Measurements from ENCODE around the gene EXD3.
"Not testable (repeated sequence)": the region's sequence is repeated elsewhere in the genome, so short reads cannot be mapped to it uniquely, and the experiment has no call there.

Gene EXD3

DNA sequence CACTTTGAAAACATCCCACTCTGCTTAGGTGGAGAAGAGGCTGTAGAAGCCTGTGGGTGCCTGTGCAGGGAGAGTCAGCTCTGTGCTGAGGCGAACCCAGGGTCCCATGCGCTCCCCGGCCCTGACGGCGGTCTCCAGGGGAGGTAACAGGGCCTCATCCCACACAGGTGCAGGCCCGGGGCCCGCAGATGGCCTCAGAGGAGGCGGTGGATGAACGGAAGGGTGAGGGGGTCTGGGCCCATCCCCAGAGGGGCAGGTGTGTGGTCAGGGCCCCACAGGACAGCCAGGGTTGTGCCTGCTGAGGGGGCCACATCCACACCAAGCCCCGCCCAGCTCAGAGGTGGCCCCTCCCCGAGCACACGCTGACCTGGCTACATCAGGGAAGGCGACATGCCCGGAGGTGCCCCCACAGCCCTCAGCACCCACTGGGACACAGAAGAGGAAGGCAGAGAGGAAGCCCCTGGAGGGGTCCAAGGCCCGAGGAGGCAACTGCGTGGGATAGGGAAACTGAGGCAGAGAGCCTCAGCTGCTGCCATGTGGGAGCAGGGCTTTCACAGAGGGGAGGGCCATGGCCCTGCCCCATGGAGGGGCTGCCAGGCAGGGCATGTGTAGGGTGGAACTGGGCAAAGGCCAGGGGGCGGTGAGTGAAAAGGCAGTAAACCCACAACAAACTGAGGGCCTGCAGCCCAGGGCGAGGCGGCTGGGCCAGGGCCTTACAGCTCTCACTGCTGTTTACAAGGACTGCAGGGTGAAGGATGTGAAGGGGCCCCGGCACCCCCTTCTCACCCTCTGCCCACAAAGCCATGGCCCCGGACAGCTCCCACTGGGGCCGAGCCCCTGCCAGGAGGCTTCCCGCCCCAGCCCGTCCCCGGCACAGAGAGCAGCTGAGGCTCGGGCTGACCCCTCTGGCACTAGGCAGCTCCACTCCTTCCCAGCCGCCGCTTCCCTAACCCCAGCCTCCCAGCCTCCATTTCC lies 29.5 kb downstream of the EXD3 start:
- no peak for DNase-seq (ENCODE audit: low read depth)

GRCh38 chr9:137392232-137393007 lies 30.5 kb downstream of the EXD3 start:
- DNase-seq (ENCODE audit: low read depth): no peak

GRCh38 chr9:137391411-137391754 lies 31.6 kb downstream of the EXD3 start:
- no peak for DNase-seq (ENCODE audit: low read depth)

DNA sequence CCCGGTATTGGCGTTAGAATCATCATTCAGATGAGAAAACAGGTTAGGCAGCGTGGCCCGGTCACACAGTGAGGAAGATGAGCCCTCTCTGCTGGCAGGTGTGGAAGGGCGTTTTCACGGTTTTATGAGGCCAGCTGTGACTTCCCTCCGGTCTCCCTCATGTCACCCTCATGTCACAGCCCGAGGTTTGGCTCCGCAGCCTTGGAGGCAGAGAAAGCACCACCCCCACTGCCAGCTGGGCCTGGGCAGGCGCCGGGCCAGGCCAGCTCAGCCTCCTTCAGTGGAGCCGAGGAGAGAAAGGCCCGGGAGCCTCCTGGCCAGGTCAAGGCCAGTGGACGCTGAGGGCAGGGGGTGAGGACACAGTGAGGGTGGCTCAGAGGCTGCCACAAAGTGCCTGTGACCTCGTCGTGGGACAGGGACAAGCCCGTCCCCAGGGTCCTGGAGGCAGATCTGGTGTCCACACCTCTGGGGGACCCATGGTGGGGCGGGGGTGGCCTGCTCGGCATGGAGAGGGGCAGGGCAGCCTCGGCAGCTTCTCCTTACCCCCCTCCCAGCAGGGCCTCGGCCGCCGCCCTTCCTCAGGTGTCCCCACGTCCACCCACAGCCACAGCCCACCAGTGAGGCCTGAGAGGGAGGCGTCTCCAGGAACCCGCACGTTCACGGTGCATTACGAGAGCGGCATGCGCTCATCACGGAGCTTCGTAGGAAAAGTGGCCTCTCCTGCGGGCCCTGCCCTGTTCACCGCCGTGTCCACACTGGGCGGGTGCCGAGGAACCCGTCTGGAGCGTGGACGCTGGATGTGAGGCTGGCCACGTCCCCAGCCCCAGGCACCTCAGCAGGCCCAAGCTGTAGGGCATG lies 32.2 kb downstream of the EXD3 start:
- no peak for DNase-seq (ENCODE audit: low read depth)

- DNase-seq (ENCODE audit: low read depth): no peak
Measured at GRCh38 chr9:137389428-137389746, 33.6 kb downstream of the EXD3 start.

- DNase-seq (ENCODE audit: low read depth): no peak
Measured at GRCh38 chr9:137388589-137389427, 34.2 kb downstream of the EXD3 start.

- no peak for DNase-seq (ENCODE audit: low read depth)
Measured at GRCh38 chr9:137387891-137388560, 34.9 kb downstream of the EXD3 start.

GRCh38 chr9:137387114-137387890 lies 35.7 kb downstream of the EXD3 start:
- no peak for DNase-seq (ENCODE audit: low read depth)

- DNase-seq (ENCODE audit: low read depth): not testable (repeated sequence)
Measured at GRCh38 chr9:137386507-137387113, 36.4 kb downstream of the EXD3 start.

DNA sequence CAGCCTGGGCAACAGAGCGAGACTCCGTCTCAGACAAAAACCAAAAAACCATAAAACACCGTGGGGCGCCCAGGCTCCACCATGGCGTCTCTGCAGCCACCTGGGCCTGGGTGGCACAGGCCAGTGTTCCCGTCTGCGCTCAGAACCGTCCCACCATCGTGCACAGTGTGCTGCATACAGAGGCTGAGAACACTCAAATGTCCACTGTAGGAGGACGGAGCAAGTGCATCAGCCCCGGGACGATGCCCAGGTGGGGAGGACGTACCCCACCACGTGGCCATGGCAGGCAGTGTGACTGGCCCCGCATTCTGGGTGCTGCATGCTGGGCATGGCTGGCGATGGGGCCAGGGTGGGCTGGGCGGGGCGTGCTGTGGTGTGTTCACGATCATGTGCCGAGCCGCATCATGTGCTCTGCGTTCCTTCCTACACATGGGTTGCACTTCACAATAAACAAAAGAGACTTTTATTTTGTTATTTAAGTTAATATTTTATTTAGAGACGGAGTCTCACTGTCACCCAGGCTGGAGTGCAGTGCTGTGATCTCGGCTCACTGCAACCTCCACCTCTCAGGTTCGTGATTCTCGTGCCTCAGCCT lies 37.8 kb downstream of the EXD3 start:
- no peak for DNase-seq (ENCODE audit: low read depth)

DNA sequence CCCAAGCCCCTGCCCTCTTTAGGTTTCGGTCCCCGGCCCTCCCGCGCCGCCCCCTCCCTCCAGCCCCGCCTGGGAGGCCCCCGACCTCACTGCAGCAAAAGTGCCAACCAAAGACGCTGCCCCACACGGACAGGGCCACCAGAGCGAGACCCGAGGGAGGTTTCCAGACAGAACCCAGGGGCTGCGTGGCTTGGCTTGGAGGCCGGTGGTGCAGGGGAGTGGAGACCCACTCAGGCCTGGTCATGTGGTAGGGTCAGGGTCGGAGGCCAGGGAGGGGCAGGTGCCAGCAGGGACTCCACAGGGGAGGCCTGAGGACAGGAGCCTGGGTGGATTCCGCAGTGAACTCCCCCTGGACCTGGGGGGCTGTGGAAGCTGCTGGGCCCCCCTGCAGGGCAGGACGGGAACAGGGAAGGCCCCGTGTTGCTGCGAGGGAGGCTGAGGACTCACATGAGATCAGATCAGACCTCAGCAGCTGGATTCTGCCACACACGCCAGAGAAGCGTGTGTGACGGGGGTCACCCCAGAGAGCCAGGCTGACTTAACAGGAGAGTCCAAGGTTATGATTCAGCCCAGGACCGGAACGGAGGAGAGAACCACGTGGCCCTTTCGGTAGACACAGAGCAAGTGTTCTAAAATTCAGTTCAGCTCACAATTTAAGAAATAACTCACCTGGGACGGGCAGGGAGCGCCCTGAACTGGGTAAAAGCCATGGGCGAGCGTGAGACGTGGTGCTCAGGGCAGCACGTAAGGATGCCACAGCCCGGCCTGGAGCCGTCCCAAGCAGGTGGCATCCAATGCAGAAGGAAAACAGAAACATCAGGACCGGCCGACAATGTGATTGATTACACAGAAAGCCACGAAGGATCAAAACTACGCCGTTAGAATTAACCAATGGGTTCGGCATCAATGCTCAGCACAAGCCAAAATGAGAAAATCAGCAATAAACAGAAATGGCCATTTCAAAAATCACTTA lies 38.9 kb downstream of the EXD3 start:
- DNase-seq (ENCODE audit: low read depth): no peak

DNA sequence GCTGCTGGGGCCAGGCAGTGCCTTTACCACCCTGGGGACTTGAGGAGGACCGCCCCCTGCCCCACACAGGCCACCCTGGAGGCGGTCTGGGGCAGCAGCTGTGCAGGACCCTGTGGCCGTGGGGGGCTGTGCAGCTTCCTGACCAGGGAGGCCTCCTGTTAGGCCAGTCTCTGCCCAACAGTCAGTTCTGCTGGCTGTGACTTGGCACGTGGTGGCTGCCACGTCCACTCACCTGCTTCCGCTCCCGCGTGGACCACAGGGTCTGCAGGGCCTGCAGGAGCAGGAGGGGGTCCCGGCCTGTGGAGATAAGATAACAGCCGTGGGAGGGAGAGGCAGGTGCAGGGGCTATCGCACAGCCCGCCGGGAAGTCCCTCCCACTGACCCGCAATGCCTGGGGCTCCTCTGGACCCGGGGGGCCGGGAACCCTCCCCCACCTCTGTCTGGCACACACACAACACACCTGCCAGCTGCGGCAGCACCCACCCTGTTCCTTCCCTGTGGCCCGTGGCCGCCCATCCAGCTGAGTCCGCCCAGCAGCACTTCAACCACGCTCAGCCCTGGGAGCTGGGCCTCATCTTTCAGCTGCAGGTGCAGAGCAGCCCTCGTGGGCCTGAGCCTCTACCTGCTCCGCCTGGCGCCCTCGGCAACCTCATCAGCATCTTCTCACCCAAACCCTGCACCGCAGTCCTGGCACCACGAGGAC lies 39.7 kb downstream of the EXD3 start:
- no peak for DNase-seq (ENCODE audit: low read depth)

DNA sequence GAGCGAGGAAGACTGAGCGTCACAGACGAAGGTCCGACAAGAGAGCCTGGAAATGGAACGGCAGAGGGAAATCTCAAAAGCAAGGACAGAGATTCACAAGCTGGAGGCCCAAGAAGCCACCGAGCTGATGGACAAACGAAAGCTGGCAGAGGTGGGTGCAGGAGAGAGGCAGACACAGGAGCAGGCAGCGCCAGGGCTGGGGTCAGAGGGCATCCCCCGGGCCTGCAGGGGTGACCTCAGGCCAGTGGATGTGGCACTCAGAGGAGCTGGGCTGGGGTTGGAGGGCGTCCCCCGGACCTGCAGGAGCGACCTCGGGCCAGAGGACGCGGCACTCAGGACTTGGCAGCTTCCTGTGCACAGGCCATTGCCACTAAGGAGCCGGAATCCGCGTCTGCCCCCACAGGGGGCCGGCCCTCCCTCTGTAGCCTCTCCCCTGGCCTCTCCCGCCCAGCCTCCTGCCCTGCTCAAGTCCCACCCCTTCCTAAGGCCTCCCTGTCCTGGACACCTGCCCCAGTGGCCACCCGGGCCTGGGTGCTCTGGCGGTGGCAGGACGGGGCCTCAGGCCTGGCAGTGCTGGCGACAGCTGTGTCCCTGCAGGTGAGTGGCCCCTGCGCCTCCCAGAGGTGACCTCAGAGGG lies 40.4 kb downstream of the EXD3 start:
- DNase-seq (ENCODE audit: low read depth): no peak

DNA sequence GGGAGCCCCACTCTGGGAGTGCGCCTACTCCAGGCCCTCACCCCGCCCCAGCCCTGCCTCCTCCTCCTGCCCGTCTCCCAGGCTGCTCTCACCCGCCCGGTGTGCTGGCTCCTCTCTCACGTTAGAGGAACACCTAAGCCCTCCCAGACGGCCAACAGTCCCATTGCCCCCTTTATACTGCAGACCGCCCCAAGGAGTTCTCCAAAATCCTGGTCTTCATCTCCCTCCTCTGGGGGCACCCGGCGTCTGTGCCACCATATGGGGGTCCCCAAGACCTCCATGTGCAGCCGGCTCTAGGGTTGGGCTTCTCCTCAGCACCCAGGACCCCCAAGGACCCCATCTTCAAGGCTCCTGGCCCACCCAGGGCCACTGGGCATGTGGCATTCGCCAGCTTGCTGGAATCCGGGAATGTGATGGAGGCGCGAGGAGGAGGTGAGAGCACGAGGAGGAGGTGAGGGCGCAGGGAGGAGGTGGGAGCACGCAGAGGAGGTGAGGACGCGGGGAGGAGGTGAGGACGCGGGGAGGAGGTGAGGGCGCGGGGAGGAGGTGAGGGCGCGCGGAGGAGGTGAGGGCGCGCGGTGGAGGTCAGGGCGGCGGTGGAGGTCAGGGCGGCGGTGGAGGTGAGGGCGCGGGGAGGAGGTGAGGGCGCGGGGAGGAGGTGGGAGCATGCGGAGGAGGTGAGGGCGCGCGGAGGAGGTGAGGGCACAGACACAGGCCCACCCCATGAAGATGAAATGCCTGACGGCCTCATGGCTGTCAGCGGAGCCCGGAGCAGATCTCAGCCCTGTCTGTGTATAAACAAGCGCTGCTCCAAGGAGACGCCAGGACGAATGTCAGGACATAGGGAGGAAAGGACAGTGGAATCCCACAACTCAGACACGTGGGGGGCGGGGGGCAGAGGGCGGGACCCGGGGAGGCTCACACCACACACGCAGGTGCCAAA lies 41.2 kb downstream of the EXD3 start:
- no peak for DNase-seq (ENCODE audit: low read depth)

DNA sequence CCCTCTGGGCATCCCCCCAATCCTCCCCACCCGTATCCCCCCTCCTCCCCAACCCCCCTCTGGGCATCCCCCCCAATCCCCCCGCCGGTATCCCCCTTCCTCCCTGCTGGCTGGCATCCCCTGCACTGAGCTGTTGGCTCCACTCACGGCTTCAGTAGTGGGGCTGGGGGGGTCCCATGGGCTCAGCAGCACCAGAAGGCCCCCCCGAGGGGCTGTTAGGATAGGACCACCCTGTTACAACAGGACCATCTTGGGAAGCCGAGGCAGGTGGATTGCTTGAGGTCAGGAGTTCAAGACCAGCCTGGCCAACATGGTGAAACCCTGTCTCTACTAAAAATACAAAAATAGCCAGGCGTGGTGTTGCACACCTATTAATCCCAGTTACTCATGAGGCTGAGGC lies 42.4 kb downstream of the EXD3 start:
- no peak for DNase-seq (ENCODE audit: low read depth)

DNA sequence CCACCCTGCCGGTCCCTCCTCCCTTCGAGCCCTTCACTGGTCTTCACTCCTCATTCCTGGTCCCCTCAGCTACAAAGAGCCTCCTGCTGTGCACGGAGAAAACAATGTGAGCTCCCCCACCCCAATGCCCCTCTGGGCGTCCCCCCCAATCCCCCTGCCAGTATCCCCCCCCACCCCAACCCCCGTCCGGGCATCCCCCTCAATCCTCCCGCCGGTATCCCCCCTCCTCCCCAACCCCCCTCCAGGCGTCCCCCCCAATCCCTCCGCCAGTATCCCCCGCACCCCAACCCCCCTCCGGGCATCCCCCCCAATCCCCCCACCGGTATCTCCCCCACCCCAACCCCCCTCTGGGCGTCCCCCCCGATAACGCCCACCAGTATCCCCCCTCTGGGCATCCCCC lies 42.8 kb downstream of the EXD3 start:
- DNase-seq (ENCODE audit: low read depth): no peak

Data from T-helper 22 cell (primary cell).